ENCODE data around the gene PTS.

DNA sequence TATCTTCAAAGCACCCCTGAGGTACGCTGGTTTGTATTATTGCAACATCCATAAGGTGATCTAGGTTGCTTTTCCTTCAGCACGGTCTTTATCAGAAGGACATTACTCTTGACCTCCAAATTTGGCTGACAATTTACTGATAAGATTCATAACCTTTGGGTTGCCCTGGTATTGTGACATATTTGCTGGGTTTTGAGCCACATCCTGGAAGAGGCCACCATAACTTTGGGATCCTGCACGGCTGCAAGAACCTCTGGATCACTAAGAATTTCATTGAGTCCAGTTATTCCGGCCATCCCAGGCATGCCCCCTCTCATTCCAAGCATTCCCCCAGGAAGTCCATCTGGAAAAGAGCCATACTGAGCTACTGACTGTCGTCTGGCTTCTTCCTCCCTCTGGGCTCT is 41.0 kb downstream of the PTS start:
- no peak for TF ChIP-seq CTCF (IDR thresholded peaks at IDR 0.05)
- TF ChIP-seq POLR2A (IDR thresholded peaks at IDR 0.05) = no peak
- no peak for TF ChIP-seq POLR2AphosphoS5 (IDR thresholded peaks at IDR 0.05)
- TF ChIP-seq EP300 (IDR thresholded peaks at IDR 0.05) = no peak

Measured in stomach (tissue), 4 donors.